SK-N-SH (cell line): Measurements from ENCODE around the gene PLAU. TPM values are rescaled to one million over a fixed set of nuclear protein-coding genes. Genes with fewer than 3 reads are reported as not detected.

Experiments used
- CTCF ChIA-PET: fragments of 300-600, 350-600 bp; formaldehyde crosslinking; extraction: SDS; loops from one replicate; lab custom pipeline; 2021; lab: Yijun Ruan, JAX
- POLR2A ChIA-PET: fragments of 350-600 bp; sonication (Branson Sonifier 250); formaldehyde crosslinking; extraction: SDS; loops from one replicate; lab custom pipeline; 2020; ENCODE audit warnings: antibody characterized with exemption, inconsistent platforms; lab: Yijun Ruan, JAX
- DNase-seq: peaks from one replicate; pipeline ENCODE4 v3.0.0; 2012
- H2AFZ ChIP-seq: fragments of 200-600 bp; sonication (generic); 2 replicates; pipeline ENCODE4 v1.8.1; 2016; ENCODE audit warnings: antibody characterized with exemption, mild to moderate bottlenecking, low read depth
- H3F3A ChIP-seq: fragments of 200-600 bp; sonication (generic); replicated peaks from 2 replicates; pipeline ENCODE3; 2016; ENCODE audit warnings: antibody characterized with exemption, mild to moderate bottlenecking; ENCODE audit not compliant: insufficient read depth
- H3K27ac ChIP-seq, 2 experiments: fragments of 200-500 bp in 1 of 2; fragments of 200-600 bp in 1 of 2; sonication (Bioruptor generic) in 1 of 2; sonication (generic), shearing (Covaris generic) in 1 of 2; 2 replicates each; pipeline versions ENCODE4 v1.5.1 to v1.6.1; 2014 to 2016; ENCODE audit warnings: low read depth in 2 of 2, inconsistent platforms in 1 of 2, low read length in 1 of 2, mild to moderate bottlenecking in 1 of 2, mixed read lengths in 1 of 2
- H3K27me3 ChIP-seq: fragments of 200-600 bp; sonication (generic), shearing (Covaris generic); 2 replicates; pipeline ENCODE4 v1.6.1; 2016; ENCODE audit warnings: mixed run types; ENCODE audit not compliant: insufficient read depth
- H3K36me3 ChIP-seq, 2 experiments: fragments of 200-500 bp in 1 of 2; fragments of 200-600 bp in 1 of 2; sonication (Bioruptor generic) in 1 of 2; sonication (generic) in 1 of 2; replicated peaks in 1 of 2; 2 replicates each; pipeline versions ENCODE3 to v1.5.1; 2014 to 2016; ENCODE audit warnings: low read length in 1 of 2, mild to moderate bottlenecking in 1 of 2; ENCODE audit not compliant: insufficient read depth in 2 of 2, control insufficient read depth in 1 of 2
- H3K4me1 ChIP-seq, 2 experiments: fragments of 200-500 bp in 1 of 2; fragments of 200-600 bp in 1 of 2; sonication (Bioruptor generic) in 1 of 2; sonication (generic), shearing (Covaris generic) in 1 of 2; 2 replicates each; pipeline versions ENCODE4 v1.5.1 to v1.6.1; 2014 to 2016; ENCODE audit warnings: low read depth in 1 of 2, low read length in 1 of 2, mixed run types in 1 of 2; ENCODE audit not compliant: insufficient read depth in 2 of 2, control insufficient read depth in 1 of 2
- H3K4me2 ChIP-seq: fragments of 200-600 bp; sonication (generic), shearing (Covaris generic); 2 replicates; pipeline ENCODE4 v1.6.1; 2017; ENCODE audit warnings: mixed run types
- H3K4me3 ChIP-seq, 2 experiments: fragments of 200-500 bp in 1 of 2; fragments of 200-600 bp in 1 of 2; sonication (Bioruptor generic) in 1 of 2; sonication (generic), shearing (Covaris generic) in 1 of 2; 2 replicates each; pipeline versions ENCODE4 v1.5.1 to v1.8.1; 2014 to 2016; ENCODE audit warnings: low read depth in 2 of 2, inconsistent platforms in 1 of 2, low read length in 1 of 2, mild to moderate bottlenecking in 1 of 2, mixed read lengths in 1 of 2, moderate library complexity in 1 of 2
- H3K79me2 ChIP-seq: fragments of 200-600 bp; sonication (generic); 2 replicates; pipeline ENCODE4 v1.8.1; 2017; ENCODE audit warnings: mild to moderate bottlenecking; ENCODE audit not compliant: insufficient read depth
- H3K9ac ChIP-seq: fragments of 200-600 bp; sonication (generic); 2 replicates; pipeline ENCODE4 v1.6.1; 2017; ENCODE audit warnings: mixed run types
- H3K9me2 ChIP-seq: fragments of 200-600 bp; sonication (generic); 2 replicates; pipeline ENCODE4 v1.6.1; 2017; ENCODE audit warnings: mixed run types
- H3K9me3 ChIP-seq: fragments of 200-600 bp; sonication (generic); 2 replicates; pipeline ENCODE4 v1.6.1; 2017; ENCODE audit warnings: mixed run types, mild to moderate bottlenecking, moderate library complexity
- H4K20me1 ChIP-seq: fragments of 200-600 bp; sonication (generic); 2 replicates; pipeline ENCODE4 v1.6.1; 2017; ENCODE audit warnings: mild to moderate bottlenecking, mixed run types; ENCODE audit not compliant: insufficient read depth
- FOSL2 ChIP-seq: IDR thresholded peaks from 2 replicates; pipeline ENCODE4 v1.4.0; 2012; ENCODE audit warnings: low read depth, mild to moderate bottlenecking, moderate library complexity, borderline replicate concordance
- TAF1 ChIP-seq: IDR thresholded peaks from 2 replicates; pipeline ENCODE4 v1.6.1; 2012; ENCODE audit warnings: low read depth, mild to moderate bottlenecking, low read length, moderate library complexity, borderline replicate concordance
- TCF12 ChIP-seq: IDR thresholded peaks from 2 replicates; pipeline ENCODE4 v1.4.0; 2012
- WGBS: methylation state at CpG from one replicate; pipeline ENCODE4 v1.1.6; 2017; ENCODE audit warnings: low lambda C conversion rate; 5-methylcytosine and 5-hydroxymethylcytosine counted together
- polyA plus RNA-seq, 3 experiments: library from polyadenylated mRNA; depleted of rRNA; stranded (reverse); fragments of >200 nt; gene quantifications; 2 replicates each; pipeline ENCODE4 v1.2.3, GENCODE V29; 2012
- TF ChIP-seq, protein P1 (sequence below): IDR thresholded peaks from 2 replicates; pipeline ENCODE4 v1.4.0; 2012; ENCODE audit warnings: low read depth
- TF ChIP-seq, protein P2 (sequence below): IDR thresholded peaks from 2 replicates; pipeline ENCODE4; 2012

The PLAU gene
- polyA plus RNA-seq, 1 of the 3 experiments (the other 2 are of a cell fraction) = 200 TPM

DNA sequence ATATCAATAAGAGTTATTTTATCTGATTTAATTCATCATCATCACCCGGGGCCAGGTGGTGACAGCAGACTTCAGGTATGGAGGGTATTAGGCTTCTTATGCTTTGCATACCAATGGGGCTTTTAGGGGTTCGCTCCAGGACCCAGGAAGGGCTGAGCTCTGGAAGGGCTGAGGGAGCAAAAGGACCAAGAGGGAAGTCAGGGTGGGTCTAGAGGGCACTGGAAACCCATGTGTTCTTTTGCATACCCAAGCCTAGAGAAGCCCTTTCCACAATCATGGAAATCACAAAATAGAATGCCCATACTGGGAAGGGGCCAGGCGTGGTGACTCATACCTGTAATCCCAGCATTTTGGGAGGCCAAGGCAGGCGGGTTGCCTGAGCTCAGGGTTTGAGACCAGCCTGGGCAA lies 56.1 kb downstream of the PLAU start:
- Histone ChIP-seq H3K9me2 (no peaks in the 10 kb centered on the region), H2AFZ (0 out of 2 replicates have a peak overlapping the region, but pooled peaks have one; percentile 26), H4K20me1 (no peaks in the 10 kb centered on the region), H3K9me3 (no peaks in the 10 kb centered on the region), H3K36me3 (no peaks in the 10 kb centered on the region), H3F3A (peaks cover 28% of the 10 kb centered on the region), H3K4me3 (no peak overlapping the region), H3K27ac (peak overlapping the region; percentile 77 to 95; a peak in 3 of 4 replicates), H3K4me1 (peaks cover 0 to 27% of the 10 kb centered on the region in 2 experiments; a peak in 2 of 4 replicates), H3K79me2 (no peaks in the 10 kb centered on the region)
- WGBS = 80% methylated on average over 4 of the region's 4 CpGs
- no peak for DNase-seq
- ChIA-PET POLR2A (no interaction called here), CTCF (interaction anchor here (2.5 to 3.4 kb wide), 2 partner anchors 10 to 26 kb away, joined by 11 to 19 read pairs; no protein-coding TSS in a partner anchor)
- TF ChIP-seq FOSL2 (no peak), TAF1 (no peak), TCF12 (no peak)
- TF ChIP-seq, protein P1, sequence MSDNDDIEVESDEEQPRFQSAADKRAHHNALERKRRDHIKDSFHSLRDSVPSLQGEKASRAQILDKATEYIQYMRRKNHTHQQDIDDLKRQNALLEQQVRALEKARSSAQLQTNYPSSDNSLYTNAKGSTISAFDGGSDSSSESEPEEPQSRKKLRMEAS = no peak
- TF ChIP-seq, protein P2, sequence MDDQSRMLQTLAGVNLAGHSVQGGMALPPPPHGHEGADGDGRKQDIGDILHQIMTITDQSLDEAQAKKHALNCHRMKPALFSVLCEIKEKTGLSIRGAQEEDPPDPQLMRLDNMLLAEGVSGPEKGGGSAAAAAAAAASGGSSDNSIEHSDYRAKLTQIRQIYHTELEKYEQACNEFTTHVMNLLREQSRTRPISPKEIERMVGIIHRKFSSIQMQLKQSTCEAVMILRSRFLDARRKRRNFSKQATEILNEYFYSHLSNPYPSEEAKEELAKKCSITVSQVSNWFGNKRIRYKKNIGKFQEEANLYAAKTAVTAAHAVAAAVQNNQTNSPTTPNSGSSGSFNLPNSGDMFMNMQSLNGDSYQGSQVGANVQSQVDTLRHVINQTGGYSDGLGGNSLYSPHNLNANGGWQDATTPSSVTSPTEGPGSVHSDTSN = no peak
- TF ChIP-seq, all 33 proteins: peak for 0
- Histone ChIP-seq H3K4me2 (peak overlapping the region; percentile 39; the same call in 1 of the 2 replicates), H3K27me3 (no peaks in the 10 kb centered on the region), H3K9ac (peak overlapping the region; percentile 24; the same call in 1 of the 2 replicates)

Other genes starting within 250 kb of the PLAU start
- gene AGAP5, start 213.0 kb upstream of the PLAU start, polyA plus RNA-seq (2012; rRNA removed) = 3.8 and 4.8 TPM in 2 replicates
- gene SEC24C, start 166.8 kb upstream of the PLAU start, polyA plus RNA-seq (2012; rRNA removed) = 73.6 and 99.2 TPM in 2 replicates
- gene CHCHD1, start 129.1 kb upstream of the PLAU start, polyA plus RNA-seq (2012; rRNA removed) = 57.8 and 60.9 TPM in 2 replicates
- gene ZSWIM8, start 125.5 kb upstream of the PLAU start, polyA plus RNA-seq (2012; rRNA removed) = 97.3 and 112 TPM in 2 replicates
- 22.1 and 24.1 TPM in 2 replicates for gene NDST2, start 99.5 kb upstream of the PLAU start, polyA plus RNA-seq (2012; rRNA removed)
- 41.4 and 52.2 TPM in 2 replicates for gene CAMK2G, start 36.6 kb upstream of the PLAU start, polyA plus RNA-seq (2012; rRNA removed)
- 147 and 190 TPM in 2 replicates for gene VCL, start 87.0 kb downstream of the PLAU start, polyA plus RNA-seq (2012; rRNA removed)
- 17.7 and 25.8 TPM in 2 replicates for gene AP3M1, start 239.7 kb downstream of the PLAU start, polyA plus RNA-seq (2012; rRNA removed)
- 25.1 and 34.6 TPM in 2 replicates for gene ADK, start 240.1 kb downstream of the PLAU start, polyA plus RNA-seq (2012; rRNA removed)